SK-N-MC (cell line): ENCODE measurements around the gene FOXP2.

Experiments used
- EZH2 ChIP-seq: fragments of 200-600 bp; sonication (generic); IDR thresholded peaks from one replicate; pipeline ENCODE4 v1.6.1; 2017; ENCODE audit warnings: antibody characterized with exemption
- POLR2AphosphoS5 ChIP-seq: IDR thresholded peaks from 2 replicates; pipeline ENCODE4 v1.6.1; 2012; ENCODE audit warnings: mild to moderate bottlenecking, low read depth, low read length, borderline replicate concordance

GRCh38 chr7:114431189-114431588, 16.6 kb downstream of the FOXP2 start:
- no peak for TF ChIP-seq POLR2AphosphoS5
- TF ChIP-seq EZH2: no peak
